Endothelial cell (in vitro differentiated cells): Measurements from ENCODE around the gene MC3R. TPM values are rescaled to one million over a fixed set of nuclear protein-coding genes. Genes with fewer than 3 reads are reported as not detected.

Experiments
- DNase-seq: peaks from one replicate; pipeline ENCODE4 v3.0.0; 2021; ENCODE audit warnings: low spot score
- H3K27ac Mint-ChIP-seq: one replicate; pipeline ENCODE4 v1.8.0; 2021; ENCODE audit warnings: mixed read lengths, inconsistent platforms; ENCODE audit not compliant: unreplicated experiment
- H3K27me3 Mint-ChIP-seq: one replicate; pipeline ENCODE4 v1.8.0; 2021; ENCODE audit warnings: mild to moderate bottlenecking, moderate library complexity, mixed read lengths, inconsistent platforms; ENCODE audit not compliant: unreplicated experiment
- H3K36me3 Mint-ChIP-seq: one replicate; pipeline ENCODE4 v1.8.0; 2021; ENCODE audit warnings: mild to moderate bottlenecking, low read depth, mixed read lengths, inconsistent platforms; ENCODE audit not compliant: unreplicated experiment
- H3K4me1 Mint-ChIP-seq: one replicate; pipeline ENCODE4 v1.8.0; 2021; ENCODE audit warnings: mild to moderate bottlenecking, mixed read lengths, inconsistent platforms; ENCODE audit not compliant: unreplicated experiment
- H3K4me3 Mint-ChIP-seq: one replicate; pipeline ENCODE4 v1.8.0; 2021; ENCODE audit warnings: mild to moderate bottlenecking, mixed read lengths, inconsistent platforms; ENCODE audit not compliant: unreplicated experiment
- H3K9me3 Mint-ChIP-seq: one replicate; pipeline ENCODE4 v1.8.0; 2021; ENCODE audit warnings: mixed read lengths, inconsistent platforms; ENCODE audit not compliant: unreplicated experiment
- CTCF ChIP-seq: fragments of 200-600 bp; sonication (generic); IDR thresholded peaks from one replicate; pipeline ENCODE4 v1.5.0; 2021; ENCODE audit warnings: antibody characterized with exemption; ENCODE audit not compliant: unreplicated experiment
- total RNA-seq: library from RNA; stranded (reverse); fragmentation: NEBNext Ultra II Directional; extraction: Animal tissue kit (Norgen Biotek cat#: 25700); gene quantifications from one replicate; pipeline ENCODE4 v1.2.1, GENCODE V29; 2021; ENCODE audit not compliant: unreplicated experiment

The MC3R gene
- total RNA-seq, 1 donor from 2014 or later: not detected

- peaks cover 23% of the 10 kb centered on the region for H3K9me3 Mint-ChIP-seq
- H3K36me3 Mint-ChIP-seq: peaks cover 10% of the 10 kb centered on the region
- H3K27me3 Mint-ChIP-seq: peaks cover 2% of the 10 kb centered on the region
- no peak overlapping the region for H3K27ac Mint-ChIP-seq
- no peak for DNase-seq
- TF ChIP-seq CTCF: no peak
- no peaks in the 10 kb centered on the region for H3K4me1 Mint-ChIP-seq
- H3K4me3 Mint-ChIP-seq: no peak overlapping the region
Measured at GRCh38 chr20:56207656-56208055, 40.9 kb upstream of the MC3R start.

GRCh38 chr20:56208121-56208520 is 40.4 kb upstream of the MC3R start:
- no peak for TF ChIP-seq CTCF
- Mint-ChIP-seq H3K36me3 (peaks cover 10% of the 10 kb centered on the region), H3K4me3 (no peak overlapping the region), H3K4me1 (no peaks in the 10 kb centered on the region), H3K27ac (no peak overlapping the region), H3K9me3 (peaks cover 24% of the 10 kb centered on the region), H3K27me3 (peaks cover 2% of the 10 kb centered on the region)
- no peak for DNase-seq

- H3K27me3 Mint-ChIP-seq: peaks cover 7% of the 10 kb centered on the region
- no peak for TF ChIP-seq CTCF
- H3K36me3 Mint-ChIP-seq: peaks cover 22% of the 10 kb centered on the region
- no peak for DNase-seq
- peaks cover 43% of the 10 kb centered on the region for H3K9me3 Mint-ChIP-seq
- H3K4me1 Mint-ChIP-seq: no peaks in the 10 kb centered on the region
- H3K4me3 Mint-ChIP-seq: no peak overlapping the region
- no peak overlapping the region for H3K27ac Mint-ChIP-seq
Measured at GRCh38 chr20:56211051-56211450, 37.5 kb upstream of the MC3R start.

- no peak for TF ChIP-seq CTCF
- Mint-ChIP-seq H3K27ac (no peak overlapping the region), H3K9me3 (peaks cover 50% of the 10 kb centered on the region), H3K36me3 (peaks cover 22% of the 10 kb centered on the region), H3K4me3 (no peak overlapping the region), H3K4me1 (no peaks in the 10 kb centered on the region), H3K27me3 (peaks cover 7% of the 10 kb centered on the region)
- no peak for DNase-seq
Measured at GRCh38 chr20:56212091-56212490, 36.4 kb upstream of the MC3R start.

GRCh38 chr20:56213321-56213720 is 35.2 kb upstream of the MC3R start:
- no peaks in the 10 kb centered on the region for H3K4me1 Mint-ChIP-seq
- TF ChIP-seq CTCF: no peak
- no peak overlapping the region for H3K4me3 Mint-ChIP-seq
- peaks cover 50% of the 10 kb centered on the region for H3K9me3 Mint-ChIP-seq
- peaks cover 19% of the 10 kb centered on the region for H3K36me3 Mint-ChIP-seq
- no peak overlapping the region for H3K27ac Mint-ChIP-seq
- H3K27me3 Mint-ChIP-seq: peaks cover 5% of the 10 kb centered on the region
- DNase-seq: no peak
